GM21360 (cell line): Measurements from ENCODE around the gene IRF2.
A peak's percentile ranks its signal among the peaks of the same experiment; 100 is the strongest.
"Not testable (repeated sequence)": the region's sequence is repeated elsewhere in the genome, so short reads cannot be mapped to it uniquely, and the experiment has no call there.

Source experiments
- ATAC-seq: cut with Tn5 transposase; IDR thresholded peaks from one replicate; pipeline ENCODE4 v1.9.1; 2021; ENCODE audit warnings: mild to moderate bottlenecking, moderate library complexity; ENCODE audit not compliant: unreplicated experiment

IRF2 gene

GRCh38 chr4:184392748-184393559, 81.4 kb downstream of the IRF2 start:
- no peak for ATAC-seq

- ATAC-seq, result no peak
Observed at GRCh38 chr4:184392316-184392715, 82.0 kb downstream of the IRF2 start.

GRCh38 chr4:184389978-184390900, 84.1 kb downstream of the IRF2 start:
- ATAC-seq, result no peak

GRCh38 chr4:184388106-184388505, 86.2 kb downstream of the IRF2 start:
- no peak for ATAC-seq

GRCh38 chr4:184387351-184387750, 87.0 kb downstream of the IRF2 start:
- peak; percentile 33 for ATAC-seq

GRCh38 chr4:184386271-184386781, 88.0 kb downstream of the IRF2 start:
- no peak for ATAC-seq

- ATAC-seq, result no peak
Observed at GRCh38 chr4:184385705-184386141, 88.6 kb downstream of the IRF2 start.

- peak; percentile 28 for ATAC-seq
Observed at GRCh38 chr4:184384810-184385557, 89.4 kb downstream of the IRF2 start.

- peak; percentile 74 for ATAC-seq
Observed at GRCh38 chr4:184384056-184384809, 90.1 kb downstream of the IRF2 start.

GRCh38 chr4:184383497-184384055, 90.8 kb downstream of the IRF2 start:
- ATAC-seq, result no peak

GRCh38 chr4:184382189-184382846, 92.0 kb downstream of the IRF2 start:
- ATAC-seq, result no peak

GRCh38 chr4:184380707-184381106, 93.6 kb downstream of the IRF2 start:
- ATAC-seq, result no peak

GRCh38 chr4:184380214-184380613, 94.1 kb downstream of the IRF2 start:
- not testable (repeated sequence) for ATAC-seq

GRCh38 chr4:184376923-184377322, 97.4 kb downstream of the IRF2 start:
- no peak for ATAC-seq

GRCh38 chr4:184376126-184376838, 98.1 kb downstream of the IRF2 start:
- ATAC-seq, result no peak

GRCh38 chr4:184375623-184376022, 98.7 kb downstream of the IRF2 start:
- ATAC-seq, result not testable (repeated sequence)

GRCh38 chr4:184375027-184375426, 99.3 kb downstream of the IRF2 start:
- ATAC-seq, result no peak

- ATAC-seq, result no peak
Observed at GRCh38 chr4:184373886-184374405, 100.4 kb downstream of the IRF2 start.
